SKM-1 (cell line): Measurements from ENCODE around the gene EED.
A peak's percentile ranks its signal among the peaks of the same experiment; 100 is the strongest.

Experiments used
- DNase-seq: peaks from one replicate; lab custom pipeline; 2025; ENCODE audit not compliant: unreplicated experiment; lab: John Stamatoyannopoulos, UW

Gene EED, protein sequence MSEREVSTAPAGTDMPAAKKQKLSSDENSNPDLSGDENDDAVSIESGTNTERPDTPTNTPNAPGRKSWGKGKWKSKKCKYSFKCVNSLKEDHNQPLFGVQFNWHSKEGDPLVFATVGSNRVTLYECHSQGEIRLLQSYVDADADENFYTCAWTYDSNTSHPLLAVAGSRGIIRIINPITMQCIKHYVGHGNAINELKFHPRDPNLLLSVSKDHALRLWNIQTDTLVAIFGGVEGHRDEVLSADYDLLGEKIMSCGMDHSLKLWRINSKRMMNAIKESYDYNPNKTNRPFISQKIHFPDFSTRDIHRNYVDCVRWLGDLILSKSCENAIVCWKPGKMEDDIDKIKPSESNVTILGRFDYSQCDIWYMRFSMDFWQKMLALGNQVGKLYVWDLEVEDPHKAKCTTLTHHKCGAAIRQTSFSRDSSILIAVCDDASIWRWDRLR

DNA sequence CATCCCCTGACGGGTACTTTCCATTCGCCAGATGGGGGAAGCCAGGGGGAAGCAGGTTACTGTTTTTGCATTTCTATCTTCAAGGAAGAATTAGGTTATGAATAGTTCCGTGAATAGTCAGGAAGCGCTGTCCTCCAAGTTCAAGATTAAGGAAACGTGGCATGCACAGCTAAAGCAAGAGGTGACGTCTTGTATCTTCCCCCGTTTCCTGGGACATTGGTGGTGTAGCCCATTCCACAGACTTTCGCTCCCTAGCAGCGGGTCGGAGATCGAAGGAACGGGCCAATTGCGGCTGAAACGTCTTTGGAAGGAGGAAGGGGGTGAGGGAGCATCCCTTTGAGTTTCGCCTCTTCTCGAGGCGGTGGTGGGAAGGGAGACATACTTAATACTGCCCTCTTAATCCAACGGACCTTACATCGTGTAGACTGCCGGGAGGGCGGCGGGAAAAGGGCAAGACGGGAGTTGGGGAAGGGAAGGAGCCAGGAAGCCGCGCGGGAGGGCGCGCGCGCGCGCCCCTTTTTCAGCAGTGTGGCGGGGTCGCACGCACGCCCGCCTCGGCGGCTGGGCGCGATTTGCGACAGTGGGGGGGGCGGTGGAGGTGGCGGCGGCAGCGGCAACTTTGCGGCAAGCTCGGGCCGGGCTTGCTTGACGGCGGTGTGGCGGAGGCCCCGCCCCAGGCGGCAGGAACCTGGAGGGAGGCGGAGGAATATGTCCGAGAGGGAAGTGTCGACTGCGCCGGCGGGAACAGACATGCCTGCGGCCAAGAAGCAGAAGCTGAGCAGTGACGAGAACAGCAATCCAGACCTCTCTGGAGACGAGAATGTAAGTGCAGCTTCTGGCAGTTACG is at the start of gene EED:
TSS of gene EED (plus strand) at position 232 of the 847 bp plus-strand sequence. CDS start at position 709, 477 bp downstream.
- DNase-seq = peak; percentile 97

DNA sequence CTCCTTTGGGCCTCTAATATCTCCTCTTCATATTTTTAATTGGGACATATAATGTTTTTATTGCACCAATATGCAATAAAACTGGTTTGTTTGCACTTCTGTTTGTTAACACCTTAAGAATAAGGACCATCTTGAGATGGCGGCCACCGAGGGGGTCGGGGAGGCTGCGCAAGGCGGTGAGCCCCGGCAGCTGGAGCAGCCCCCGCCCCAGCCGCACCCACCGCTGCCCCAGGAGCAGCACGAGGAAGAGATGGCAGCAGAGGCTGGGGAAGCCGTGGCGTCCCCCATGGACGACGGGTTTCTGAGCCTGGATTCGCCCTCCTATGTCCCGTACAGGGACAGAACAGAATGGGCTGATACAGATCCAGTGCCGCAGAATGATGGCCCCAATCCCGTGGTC is 49.6 kb upstream of the EED start:
- no peak for DNase-seq

DNA sequence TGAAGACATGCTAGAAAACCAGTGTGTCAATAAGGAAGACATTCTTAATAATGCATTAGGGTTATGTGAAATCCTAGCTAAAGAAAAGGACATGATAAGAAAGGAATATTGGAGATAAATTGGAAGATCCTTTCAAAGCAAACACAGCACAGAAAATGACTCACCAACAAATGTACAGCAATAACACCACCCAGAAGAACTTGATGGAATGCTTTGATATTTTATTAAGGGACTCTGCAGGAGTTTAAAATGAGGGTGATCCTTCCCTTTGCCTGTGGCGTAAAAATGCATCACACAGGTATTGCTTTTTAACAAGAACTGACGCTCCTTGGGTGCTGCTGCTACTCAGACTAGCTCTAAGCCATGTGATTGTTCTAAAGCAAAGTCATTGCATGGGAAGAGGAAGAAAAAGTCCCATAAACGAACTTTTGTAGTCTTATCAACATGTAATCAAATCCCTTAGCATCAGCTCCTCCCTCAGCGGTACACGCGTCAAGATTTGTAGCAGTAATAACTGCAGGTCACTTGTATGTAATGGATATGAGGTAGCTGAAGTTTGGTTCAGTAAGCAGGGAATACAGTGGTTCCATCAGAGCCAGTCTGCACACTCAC is 48.4 kb upstream of the EED start:
- DNase-seq = no peak

DNA sequence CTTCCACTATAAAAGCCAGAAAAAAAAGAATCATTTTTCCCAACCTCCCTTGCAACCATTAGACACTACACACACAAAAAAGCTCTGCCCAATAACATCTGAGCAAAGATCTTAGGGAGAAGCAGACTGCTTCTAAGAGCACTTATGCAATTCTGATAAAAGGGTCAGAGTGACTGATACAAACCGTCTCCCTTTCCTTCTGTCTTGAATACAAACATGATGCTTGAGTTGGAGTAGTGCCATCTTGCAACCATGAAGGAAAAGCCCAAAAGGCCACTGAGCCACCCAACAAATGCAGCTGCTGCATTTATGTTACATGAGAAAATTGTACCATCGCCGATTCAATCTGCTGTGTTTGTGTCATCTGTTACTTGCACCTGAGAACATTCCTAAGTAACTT is 47.6 kb upstream of the EED start:
- DNase-seq = no peak

DNA sequence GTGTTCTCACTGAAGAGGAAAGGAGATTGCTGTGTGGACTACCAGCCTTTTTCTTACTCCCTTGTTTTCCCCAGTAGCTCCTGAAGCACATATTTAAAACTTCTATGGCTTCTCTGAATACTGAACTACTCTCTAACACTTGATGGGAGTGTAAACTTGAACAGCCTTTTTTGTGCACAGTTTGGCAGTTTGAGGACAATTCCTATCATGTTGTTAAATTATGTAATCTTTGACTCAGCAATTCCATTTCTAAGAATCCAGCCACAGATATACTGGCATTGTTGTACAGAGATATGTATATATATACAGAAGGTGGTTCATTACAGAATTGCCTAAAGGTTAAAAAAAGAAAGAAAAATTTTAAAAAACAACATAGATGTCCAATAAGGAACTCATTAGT is 47.1 kb upstream of the EED start:
- DNase-seq = no peak

DNA sequence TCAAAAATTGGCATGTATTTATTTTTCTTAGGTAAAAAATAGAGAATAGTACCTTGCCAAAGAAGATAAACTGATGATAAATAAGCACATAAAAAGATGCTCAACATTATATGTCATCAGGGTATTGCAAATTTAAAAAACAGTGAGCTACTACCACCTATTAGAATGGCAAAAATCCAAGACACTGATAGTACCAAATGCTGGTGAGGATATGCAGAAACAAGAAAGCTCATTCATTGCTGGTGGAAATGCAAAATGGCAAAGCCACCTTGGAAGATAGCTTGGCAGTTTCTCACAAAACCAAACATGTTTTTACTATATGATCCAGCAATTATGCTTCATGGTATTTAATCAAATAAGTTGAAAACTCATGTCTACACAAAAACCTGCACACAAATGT is 46.4 kb upstream of the EED start:
- no peak for DNase-seq

DNA sequence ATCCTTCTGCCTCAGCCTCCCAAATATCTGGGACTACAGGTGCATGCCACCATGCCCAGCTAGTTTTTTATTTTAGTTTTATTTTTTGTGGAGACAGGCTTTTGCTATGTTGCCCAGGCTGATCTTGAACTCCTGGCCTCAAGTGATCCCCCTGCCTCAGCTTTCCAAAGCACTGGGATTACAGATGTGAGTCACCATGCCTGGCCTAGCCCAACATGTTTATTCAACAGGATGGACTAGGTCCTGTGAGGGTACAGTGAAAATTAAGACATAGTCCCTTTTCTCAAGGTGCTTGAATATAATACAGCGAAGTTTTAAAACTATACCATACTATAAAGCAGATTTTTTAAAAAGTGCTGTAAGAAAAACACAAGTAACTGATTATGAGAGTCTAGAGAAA is 45.2 kb upstream of the EED start:
- DNase-seq = no peak

DNA sequence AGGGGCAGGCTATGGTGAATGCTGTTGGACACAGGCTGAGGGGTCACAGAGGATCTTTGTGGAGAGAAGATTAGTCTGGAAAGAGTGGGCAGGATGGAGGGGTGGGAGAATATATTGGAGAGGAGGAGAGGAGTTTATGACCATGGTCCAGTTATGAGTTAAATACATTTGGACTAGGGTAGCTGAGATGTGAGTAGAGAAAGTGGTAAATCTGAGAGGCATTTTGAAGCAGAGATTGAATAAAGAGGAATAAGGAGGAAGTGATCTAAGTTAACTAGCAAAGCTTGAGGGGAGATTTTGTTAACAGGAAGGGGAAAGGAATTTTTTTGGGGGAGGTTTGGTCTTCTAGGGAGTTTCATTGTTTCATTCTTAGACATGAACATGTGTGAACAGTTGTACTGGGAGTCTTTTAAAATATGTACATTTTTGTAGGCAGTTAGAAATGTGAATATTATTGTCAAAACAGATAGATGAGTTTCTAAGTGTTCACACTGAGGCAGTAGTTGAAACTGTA is 43.1 kb upstream of the EED start:
- DNase-seq = no peak

DNA sequence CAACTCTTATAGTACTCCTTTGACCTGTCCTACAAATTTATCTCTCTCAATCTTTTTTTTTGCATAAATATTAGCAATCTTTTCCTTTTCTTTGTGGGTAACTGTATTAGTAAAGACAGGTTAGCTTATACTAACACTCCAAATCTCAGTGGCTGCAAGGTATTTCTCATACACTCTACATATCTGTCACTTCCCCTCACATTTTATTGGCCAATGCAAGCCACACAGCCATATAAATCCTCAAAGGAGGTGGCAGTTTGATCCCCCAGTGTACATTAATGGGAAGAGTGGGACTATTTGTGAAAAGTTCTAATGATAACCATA is 42.6 kb upstream of the EED start:
- DNase-seq = peak; percentile 42

DNA sequence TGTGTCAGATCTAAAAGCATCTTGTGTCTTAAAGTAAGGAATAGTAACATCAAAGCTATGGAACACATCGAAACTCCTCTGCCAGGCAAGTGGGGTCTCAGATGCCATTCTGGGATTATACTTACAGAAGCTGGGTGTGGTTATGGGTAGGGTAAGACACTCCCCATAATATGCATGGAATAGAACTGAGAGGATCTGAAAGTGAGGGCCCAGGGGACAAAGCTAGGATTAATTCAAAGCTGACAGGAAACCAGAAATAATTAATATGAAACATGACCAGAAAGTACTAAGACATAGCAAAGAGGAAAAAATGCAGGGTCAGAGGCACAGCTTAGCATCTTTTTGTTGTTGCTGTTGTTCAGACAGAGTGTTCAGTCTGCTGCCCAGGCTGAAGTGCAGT is 40.2 kb upstream of the EED start:
- DNase-seq = no peak

DNA sequence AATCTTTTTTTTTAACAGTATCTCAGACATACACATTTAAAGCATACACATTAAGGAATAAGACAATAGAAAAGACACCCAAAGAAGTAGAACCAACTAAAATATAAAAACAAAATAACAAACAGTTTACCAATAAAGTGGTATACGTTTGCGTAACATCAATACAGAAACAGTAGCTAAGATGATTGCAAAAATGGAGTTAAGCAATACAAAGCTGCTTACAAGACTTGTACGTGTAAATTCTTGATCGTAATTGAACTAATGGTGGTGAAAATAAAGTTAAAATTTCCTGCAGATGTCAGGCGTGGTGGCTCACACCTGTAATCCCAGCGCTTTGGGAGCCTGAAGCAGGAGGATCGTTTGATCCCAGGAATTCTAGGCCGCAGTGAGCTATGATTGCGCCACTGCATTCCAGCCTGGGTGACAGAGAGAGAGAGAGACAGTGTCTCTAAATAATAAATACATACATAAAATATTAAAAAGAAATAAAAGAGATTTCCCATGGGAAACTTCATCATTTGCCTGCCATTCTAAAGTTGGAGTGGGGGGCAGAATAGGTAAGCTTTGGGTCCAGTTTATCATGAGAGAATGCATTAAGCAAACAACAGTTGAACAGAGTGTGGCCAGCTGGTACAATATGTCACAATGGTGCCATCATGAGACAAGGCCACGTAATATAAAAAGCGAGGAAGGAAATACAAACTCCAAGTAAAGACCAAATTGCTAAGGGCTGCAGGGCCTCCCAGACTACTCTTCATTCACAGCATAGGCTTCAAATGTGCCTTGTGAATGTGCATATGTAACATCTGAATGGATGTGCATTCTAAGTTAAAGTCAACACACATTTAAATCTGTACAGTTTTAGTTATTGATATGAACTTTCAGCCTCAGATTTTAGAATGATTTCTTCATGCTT is 38.9 kb upstream of the EED start:
- DNase-seq = no peak

DNA sequence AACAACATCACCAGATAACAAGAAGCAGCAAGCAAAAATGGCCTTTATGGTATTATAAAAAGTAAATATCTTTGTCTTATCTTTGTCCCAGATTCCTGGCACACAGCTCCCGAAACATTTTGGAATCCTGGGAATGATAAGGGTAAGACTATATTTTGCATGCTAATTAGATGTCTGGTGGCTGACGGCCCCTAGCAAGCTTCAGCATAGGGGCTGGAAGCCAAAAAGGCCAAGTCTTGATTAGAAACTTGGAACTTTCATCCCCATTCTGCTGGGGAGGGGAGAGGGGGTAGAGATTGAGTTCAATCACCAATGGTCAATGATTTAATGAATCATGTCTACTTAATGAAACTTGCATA is 38.2 kb upstream of the EED start:
- DNase-seq = no peak

DNA sequence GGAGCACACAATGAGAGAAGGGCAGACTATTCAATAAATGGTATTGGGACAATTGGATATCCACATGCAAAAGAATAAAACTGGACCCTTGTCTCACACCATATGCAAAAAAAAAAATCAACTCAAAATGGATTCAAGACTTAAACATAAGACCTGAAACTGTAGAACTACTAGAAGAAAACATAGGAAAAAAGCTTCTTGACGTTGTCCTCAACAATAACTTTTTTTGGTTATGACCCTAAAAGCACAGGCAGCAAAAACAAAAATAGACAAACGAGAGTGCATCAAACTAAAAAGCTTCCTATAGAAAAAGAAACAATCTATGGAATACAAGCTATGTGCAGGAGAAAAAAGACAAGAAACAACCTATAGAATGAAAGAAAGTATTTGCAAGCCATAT is 37.1 kb upstream of the EED start:
- DNase-seq = no peak

DNA sequence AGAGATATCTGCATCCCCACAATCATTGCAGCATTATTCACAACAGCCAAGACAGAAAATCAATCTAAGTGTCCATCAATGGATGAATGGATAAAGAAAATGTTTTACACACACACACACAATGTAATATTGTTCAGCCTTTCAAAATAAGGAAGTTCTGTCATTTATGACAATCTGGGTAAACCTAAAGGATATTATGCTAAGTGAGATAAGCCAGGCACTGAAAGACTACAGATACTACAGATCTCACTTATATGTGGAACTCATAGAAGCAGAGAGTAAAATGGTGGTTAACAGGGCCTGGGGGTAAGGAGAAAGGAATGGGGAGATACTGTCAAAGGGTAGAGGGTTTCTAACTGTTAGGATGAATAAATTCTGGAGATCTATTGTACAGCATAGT is 36.0 kb upstream of the EED start:
- DNase-seq = no peak

DNA sequence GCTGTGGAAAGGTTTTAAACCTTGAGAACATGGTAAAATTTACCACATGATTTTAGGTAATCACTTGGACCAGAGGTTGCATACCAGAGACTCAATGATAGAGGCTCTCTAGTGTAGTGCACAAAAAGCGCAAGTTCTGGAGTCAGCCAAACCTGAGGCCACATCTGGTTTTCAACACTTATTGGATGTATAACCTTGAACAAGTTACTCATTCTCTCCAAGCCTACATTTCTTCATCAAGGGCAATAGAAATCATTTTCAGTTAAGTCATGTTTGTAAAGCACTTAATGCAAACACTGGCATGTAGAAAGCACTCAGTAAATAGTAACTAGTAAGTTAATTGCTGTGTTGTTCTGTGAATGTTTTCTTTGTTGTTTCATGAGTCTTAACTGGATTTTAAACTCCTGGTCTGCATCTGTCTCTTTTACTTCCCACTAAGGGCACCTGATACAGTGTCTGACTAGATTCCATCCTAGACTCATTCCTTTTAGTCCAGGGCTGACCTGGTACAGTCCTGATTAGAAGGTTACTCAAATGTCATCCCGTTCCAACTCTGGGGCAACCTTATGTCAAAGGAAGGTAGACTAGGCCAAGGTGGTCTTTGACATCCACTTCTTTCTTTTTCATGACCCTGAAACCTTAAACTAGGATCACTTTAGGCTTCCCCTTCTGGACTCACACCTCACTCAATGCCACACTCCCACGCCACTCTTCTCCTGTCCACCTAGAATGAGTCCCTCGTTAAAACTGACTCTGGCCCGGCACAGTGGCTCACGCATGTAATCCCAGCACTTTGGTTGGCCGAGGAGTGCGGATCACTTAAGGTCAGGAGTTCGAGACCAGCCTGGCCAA is 34.5 kb upstream of the EED start:
- no peak for DNase-seq

DNA sequence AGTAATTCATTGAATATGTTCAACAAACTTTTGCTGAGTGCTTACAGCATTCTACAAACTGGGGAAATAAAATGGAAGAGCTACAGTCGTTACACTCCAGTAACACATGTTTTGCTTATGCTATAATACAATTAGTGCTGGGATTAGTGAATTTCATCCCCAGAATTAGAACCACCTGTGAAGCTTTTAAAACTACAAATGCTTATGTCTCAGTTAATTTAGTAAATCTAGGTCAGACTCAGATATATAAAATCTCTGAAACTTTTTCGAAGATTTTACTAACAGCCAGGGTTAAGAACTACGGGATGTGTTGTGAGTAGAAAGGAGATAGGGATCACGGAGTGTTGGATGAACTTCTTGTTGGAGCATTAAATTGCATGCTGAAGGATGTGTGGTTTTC is 33.7 kb upstream of the EED start:
- no peak for DNase-seq

DNA sequence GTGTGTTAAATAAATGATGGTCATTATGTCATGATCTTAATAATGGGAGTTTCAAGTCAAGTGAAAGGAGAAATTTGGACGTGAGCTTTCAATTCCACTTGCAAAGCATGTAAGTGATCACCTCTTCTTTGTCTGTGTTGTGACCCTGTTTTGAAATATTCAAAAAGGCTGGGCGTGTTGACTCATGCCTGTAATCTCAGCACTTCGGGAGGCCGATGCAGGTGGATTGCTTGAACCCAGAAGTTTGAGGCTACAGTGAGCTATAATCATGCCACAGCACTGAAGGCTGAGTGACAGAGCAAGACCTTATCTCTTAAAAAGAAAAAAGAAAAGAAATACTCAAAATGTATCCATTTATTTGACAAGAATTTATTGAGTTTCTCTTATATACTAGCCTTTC is 32.9 kb upstream of the EED start:
- no peak for DNase-seq

DNA sequence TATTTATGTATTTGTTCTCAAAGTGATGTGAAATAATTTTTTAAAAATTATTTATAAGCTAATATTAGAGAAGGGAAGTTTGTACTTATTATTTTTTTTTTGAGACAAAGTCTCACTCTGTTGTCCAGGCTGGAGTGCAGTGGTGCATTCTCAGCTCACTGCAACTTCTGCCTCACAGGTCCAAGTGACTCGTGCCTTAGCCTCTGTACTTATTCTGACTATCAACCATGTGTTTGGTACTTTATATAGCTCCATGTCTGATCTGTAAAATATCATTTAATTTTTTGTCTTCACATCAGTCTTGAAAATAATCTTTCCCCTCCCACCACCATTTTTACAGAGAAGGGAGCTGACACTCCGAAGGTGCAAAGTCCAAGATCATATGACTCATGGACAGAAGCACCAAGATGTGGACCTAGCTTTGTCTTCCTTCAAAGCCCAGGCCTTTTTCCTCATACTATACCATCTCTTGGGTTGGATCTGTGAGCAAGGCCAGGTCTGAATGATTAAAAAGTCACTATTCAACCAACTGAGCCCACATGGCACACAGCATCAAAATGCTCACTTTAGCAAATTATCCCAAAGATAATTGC is 32.4 kb upstream of the EED start:
- no peak for DNase-seq

DNA sequence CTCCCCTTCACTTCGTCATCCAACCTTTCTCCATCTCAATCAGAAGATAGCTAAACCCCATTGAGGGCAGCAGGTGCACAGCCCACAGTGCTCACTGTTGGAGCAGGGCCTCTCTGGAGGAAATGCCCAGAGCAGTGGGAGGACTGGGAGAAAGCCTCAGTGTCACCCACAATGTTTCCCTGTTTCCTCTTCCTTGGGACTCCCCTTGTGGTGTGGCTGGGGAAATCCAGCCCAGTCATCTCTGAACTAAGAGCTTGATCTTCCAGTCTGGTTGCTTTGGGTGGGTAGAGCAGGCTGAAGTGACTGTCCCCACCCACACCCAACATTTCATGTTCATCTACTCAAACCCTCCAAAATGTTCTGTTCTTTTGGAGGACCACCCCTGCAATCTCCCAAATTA is 29.8 kb upstream of the EED start:
- DNase-seq = no peak
